Dendritic cell treated with granulocyte-macrophage colony-stimulating factor and Interleukin-4, amounts not matched to agents 40 ng/mL and 50 ng/mL, for 4 days (primary cell): ENCODE data around the gene S100A14.
A peak's percentile ranks its signal among the peaks of the same experiment; 100 is the strongest.

ENCODE experiments used
- H3K27ac Mint-ChIP-seq: one replicate; pipeline ENCODE4 v1.8.0; 2022; ENCODE audit warnings: mild to moderate bottlenecking, mixed read lengths
- H3K27me3 Mint-ChIP-seq: one replicate; pipeline ENCODE4 v1.8.0; 2022; ENCODE audit warnings: mild to moderate bottlenecking, mixed read lengths
- H3K36me3 Mint-ChIP-seq: one replicate; pipeline ENCODE4 v1.8.0; 2022; ENCODE audit warnings: low read depth, mixed read lengths
- H3K4me1 Mint-ChIP-seq: one replicate; pipeline ENCODE4 v1.8.0; 2022; ENCODE audit warnings: low read depth, mixed read lengths
- H3K4me3 Mint-ChIP-seq: one replicate; pipeline ENCODE4 v1.8.0; 2022; ENCODE audit warnings: mild to moderate bottlenecking, moderate library complexity, mixed read lengths
- H3K9me3 Mint-ChIP-seq: one replicate; pipeline ENCODE4 v1.8.0; 2022; ENCODE audit warnings: mixed read lengths
- intact Hi-C: fragments of 100-400 bp; cut with micrococcal nuclease; formaldehyde crosslinking; loops from one replicate; pipeline ENCODE4 v1.15.0; 2022

Gene S100A14

GRCh38 chr1:153616144-153616916 lies at the start of gene S100A14:
TSS of gene S100A14 (minus strand) at chr1:153616325. CDS start at chr1:153615858, 467 bp downstream.
- H3K27ac Mint-ChIP-seq, result peak within 1 kb of the TSS; percentile 36
- no peaks in the 10 kb centered on the region for H3K36me3 Mint-ChIP-seq
- intact Hi-C loops, result loop anchor here (2.0 kb wide), 1 partner anchor 44 kb away; no protein-coding TSS in a partner anchor
- H3K27me3 Mint-ChIP-seq, result peaks cover 2% of the 10 kb centered on the region
- H3K9me3 Mint-ChIP-seq, result no peaks in the 10 kb centered on the region
- no peak within 1 kb of the TSS for H3K4me3 Mint-ChIP-seq
- peaks cover 39% of the 10 kb centered on the region for H3K4me1 Mint-ChIP-seq

- Mint-ChIP-seq H3K27ac (no peak overlapping the region), H3K27me3 (no peaks in the 10 kb centered on the region), H3K36me3 (peaks cover 7% of the 10 kb centered on the region), H3K4me1 (peaks cover 22% of the 10 kb centered on the region), H3K9me3 (no peaks in the 10 kb centered on the region), H3K4me3 (no peak overlapping the region)
- intact Hi-C loops, result no loop called here
These were observed 47.1 kb upstream of the S100A14 start for GRCh38 chr1:153663211-153663610.

GRCh38 chr1:153662269-153662668 lies 46.1 kb upstream of the S100A14 start:
- peak overlapping the region; percentile 55 for H3K27ac Mint-ChIP-seq
- H3K4me1 Mint-ChIP-seq, result peaks cover 22% of the 10 kb centered on the region
- no peaks in the 10 kb centered on the region for H3K27me3 Mint-ChIP-seq
- no peak overlapping the region for H3K4me3 Mint-ChIP-seq
- intact Hi-C loops, result no loop called here
- H3K9me3 Mint-ChIP-seq, result no peaks in the 10 kb centered on the region
- peaks cover 7% of the 10 kb centered on the region for H3K36me3 Mint-ChIP-seq

GRCh38 chr1:153661111-153661708 lies 45.1 kb upstream of the S100A14 start:
- Mint-ChIP-seq H3K27ac (no peak overlapping the region), H3K9me3 (no peaks in the 10 kb centered on the region), H3K27me3 (no peaks in the 10 kb centered on the region), H3K36me3 (peaks cover 7% of the 10 kb centered on the region), H3K4me1 (peaks cover 22% of the 10 kb centered on the region), H3K4me3 (no peak overlapping the region)
- intact Hi-C loops, result no loop called here

- intact Hi-C loops, result no loop called here
- H3K4me3 Mint-ChIP-seq, result peak overlapping the region; percentile 95
- H3K4me1 Mint-ChIP-seq, result peaks cover 22% of the 10 kb centered on the region
- no peaks in the 10 kb centered on the region for H3K9me3 Mint-ChIP-seq
- no peaks in the 10 kb centered on the region for H3K27me3 Mint-ChIP-seq
- peaks cover 7% of the 10 kb centered on the region for H3K36me3 Mint-ChIP-seq
- peak overlapping the region; percentile 96 for H3K27ac Mint-ChIP-seq
These were observed 43.5 kb upstream of the S100A14 start for GRCh38 chr1:153659656-153660055.

- peak overlapping the region; percentile 96 for H3K27ac Mint-ChIP-seq
- H3K4me3 Mint-ChIP-seq, result peak overlapping the region; percentile 95
- H3K36me3 Mint-ChIP-seq, result peaks cover 7% of the 10 kb centered on the region
- no peaks in the 10 kb centered on the region for H3K27me3 Mint-ChIP-seq
- H3K9me3 Mint-ChIP-seq, result no peaks in the 10 kb centered on the region
- intact Hi-C loops, result no loop called here
- H3K4me1 Mint-ChIP-seq, result peaks cover 24% of the 10 kb centered on the region
These were observed 43.0 kb upstream of the S100A14 start for GRCh38 chr1:153659175-153659534.

GRCh38 chr1:153658400-153659174 lies 42.5 kb upstream of the S100A14 start, which contains the start of gene SNAPIN:
TSS of gene SNAPIN (plus strand) at chr1:153658703. CDS start at chr1:153658744, 41 bp downstream.
- H3K9me3 Mint-ChIP-seq, result no peaks in the 10 kb centered on the region
- H3K4me1 Mint-ChIP-seq, result peaks cover 27% of the 10 kb centered on the region
- H3K36me3 Mint-ChIP-seq, result peaks cover 7% of the 10 kb centered on the region
- no peaks in the 10 kb centered on the region for H3K27me3 Mint-ChIP-seq
- peak within 1 kb of the TSS; percentile 95 for H3K4me3 Mint-ChIP-seq
- H3K27ac Mint-ChIP-seq, result peak within 1 kb of the TSS; percentile 96
- intact Hi-C loops, result loop anchor here (1.0 kb wide), 1 partner anchor 24 kb away; the partner anchor contains the start of gene CHTOP

- Mint-ChIP-seq H3K9me3 (no peaks in the 10 kb centered on the region), H3K4me1 (peaks cover 22% of the 10 kb centered on the region), H3K27ac (no peak overlapping the region), H3K36me3 (peaks cover 7% of the 10 kb centered on the region), H3K4me3 (no peak overlapping the region), H3K27me3 (no peaks in the 10 kb centered on the region)
- intact Hi-C loops, result no loop called here
These were observed 39.2 kb upstream of the S100A14 start for GRCh38 chr1:153655333-153655732.

GRCh38 chr1:153652805-153653500 lies 36.8 kb upstream of the S100A14 start:
- H3K9me3 Mint-ChIP-seq, result no peaks in the 10 kb centered on the region
- peaks cover 3% of the 10 kb centered on the region for H3K36me3 Mint-ChIP-seq
- H3K4me3 Mint-ChIP-seq, result no peak overlapping the region
- peak overlapping the region; percentile 96 for H3K27ac Mint-ChIP-seq
- intact Hi-C loops, result no loop called here
- H3K27me3 Mint-ChIP-seq, result no peaks in the 10 kb centered on the region
- H3K4me1 Mint-ChIP-seq, result peaks cover 21% of the 10 kb centered on the region

- peaks cover 15% of the 10 kb centered on the region for H3K36me3 Mint-ChIP-seq
- peaks cover 33% of the 10 kb centered on the region for H3K4me1 Mint-ChIP-seq
- H3K4me3 Mint-ChIP-seq, result no peak overlapping the region
- intact Hi-C loops, result no loop called here
- H3K27ac Mint-ChIP-seq, result no peak overlapping the region
- no peaks in the 10 kb centered on the region for H3K9me3 Mint-ChIP-seq
- H3K27me3 Mint-ChIP-seq, result no peaks in the 10 kb centered on the region
These were observed 35.6 kb upstream of the S100A14 start for GRCh38 chr1:153651771-153652170.

GRCh38 chr1:153649863-153650235 lies 33.7 kb upstream of the S100A14 start:
- intact Hi-C loops, result no loop called here
- Mint-ChIP-seq H3K4me3 (no peak overlapping the region), H3K4me1 (peaks cover 52% of the 10 kb centered on the region), H3K27me3 (no peaks in the 10 kb centered on the region), H3K36me3 (peaks cover 34% of the 10 kb centered on the region), H3K9me3 (no peaks in the 10 kb centered on the region), H3K27ac (peak overlapping the region; percentile 23)

GRCh38 chr1:153649137-153649862 lies 33.2 kb upstream of the S100A14 start:
- intact Hi-C loops, result no loop called here
- no peaks in the 10 kb centered on the region for H3K27me3 Mint-ChIP-seq
- H3K4me1 Mint-ChIP-seq, result peaks cover 55% of the 10 kb centered on the region
- peaks cover 39% of the 10 kb centered on the region for H3K36me3 Mint-ChIP-seq
- H3K4me3 Mint-ChIP-seq, result no peak overlapping the region
- peak overlapping the region; percentile 23 for H3K27ac Mint-ChIP-seq
- no peaks in the 10 kb centered on the region for H3K9me3 Mint-ChIP-seq

GRCh38 chr1:153648000-153648643 lies 32.0 kb upstream of the S100A14 start:
- peaks cover 58% of the 10 kb centered on the region for H3K4me1 Mint-ChIP-seq
- peak overlapping the region; percentile 6 for H3K4me3 Mint-ChIP-seq
- peak overlapping the region; percentile 88 for H3K27ac Mint-ChIP-seq
- H3K36me3 Mint-ChIP-seq, result peaks cover 51% of the 10 kb centered on the region
- intact Hi-C loops, result no loop called here
- no peaks in the 10 kb centered on the region for H3K27me3 Mint-ChIP-seq
- no peaks in the 10 kb centered on the region for H3K9me3 Mint-ChIP-seq
